Superior temporal gyrus (tissue), 1 donor: ENCODE results near the gene CCDC34.

Source experiments
- DNase-seq: peaks from one replicate; pipeline ENCODE4 v3.0.0-alpha.2; 2016; ENCODE audit errors: extremely low spot score

CCDC34 gene

DNA sequence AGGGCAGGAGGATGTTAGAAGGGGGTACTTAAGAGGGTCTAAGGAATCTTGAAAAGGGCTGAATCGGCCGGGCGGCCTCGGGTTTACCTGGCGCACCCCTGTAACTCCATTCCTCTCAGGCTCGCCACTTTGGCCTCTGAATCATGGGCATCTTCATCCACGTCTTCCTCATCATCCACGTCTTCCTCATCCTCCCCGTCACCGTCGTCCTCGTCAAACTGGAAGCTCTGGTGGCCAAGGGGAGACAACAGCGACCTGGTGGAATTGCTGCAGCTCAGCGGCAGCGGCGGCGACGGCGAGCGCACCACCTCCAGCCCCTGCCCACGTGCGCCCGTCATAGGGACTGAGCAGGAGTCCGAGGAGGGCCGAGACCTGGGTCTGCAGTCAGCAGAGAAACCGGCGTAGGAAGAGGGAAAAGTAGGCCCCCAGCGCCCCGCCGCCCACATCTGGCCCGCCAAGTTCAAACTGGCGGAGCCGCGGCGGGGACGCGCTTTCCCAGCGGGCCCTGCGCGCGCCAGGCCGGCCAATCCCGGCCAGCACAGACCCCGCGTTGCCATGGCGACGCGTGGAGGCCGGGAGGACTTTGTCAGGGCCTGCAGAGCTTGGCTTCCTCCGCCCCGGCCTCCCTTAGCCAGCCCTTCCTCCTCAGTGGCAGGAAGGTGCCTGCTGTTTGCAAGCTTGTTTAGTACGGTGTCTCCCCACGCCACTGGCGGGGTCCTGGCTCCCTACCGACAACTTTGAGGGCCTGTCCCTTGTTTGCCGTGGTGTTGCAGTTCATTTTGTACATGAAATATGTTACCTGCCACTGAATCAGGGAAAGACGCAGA lies at the start of gene CCDC34:
Gene CCDC34, minus strand, starts transcription at position 467 of the 827 bp plus-strand sequence. Its CDS starts 21 bp downstream, at position 446.
- DNase-seq: peak; percentile 87

DNA sequence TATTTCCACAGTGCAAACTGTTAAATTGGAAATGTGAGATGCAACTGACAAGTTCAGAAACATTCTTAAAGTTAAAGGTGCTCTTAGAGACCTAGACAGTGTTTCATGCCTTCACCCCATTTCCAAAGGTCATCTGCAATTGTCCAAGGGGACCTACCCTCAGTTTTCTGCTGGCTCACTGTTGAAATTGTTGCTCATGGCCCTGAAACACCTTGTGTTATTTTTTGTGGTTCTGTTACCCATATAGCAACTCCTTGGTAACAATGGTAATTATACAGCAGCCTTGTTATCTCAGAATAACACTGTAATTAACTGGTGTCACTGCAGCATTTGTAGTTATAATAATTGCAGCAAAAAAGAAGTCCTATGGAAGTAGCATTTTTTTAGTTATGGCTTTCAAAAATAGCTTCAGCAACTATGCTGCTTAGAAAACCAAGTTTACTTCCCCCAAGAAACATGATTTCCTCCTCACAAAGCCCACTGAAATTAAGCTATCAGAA lies 49.2 kb upstream of the CCDC34 start:
- DNase-seq: no peak

DNA sequence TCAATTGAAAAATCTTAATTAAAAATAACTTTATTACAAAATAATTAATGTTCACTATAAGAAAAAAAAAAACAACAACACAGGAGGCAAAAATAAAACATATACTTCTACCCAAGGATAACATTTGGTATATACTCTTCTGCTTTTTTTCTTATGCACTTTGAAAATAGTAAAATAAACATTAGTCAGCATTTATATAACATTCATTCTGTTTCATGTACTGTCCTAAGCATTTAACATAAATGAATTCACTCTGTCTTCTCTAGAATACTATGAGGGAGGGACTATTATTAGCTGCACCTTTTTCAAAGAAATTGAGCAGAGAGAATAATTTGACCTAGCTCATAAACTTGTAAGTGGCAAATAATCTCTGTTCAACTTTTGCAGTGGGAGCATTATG lies 48.3 kb upstream of the CCDC34 start:
- DNase-seq: no peak

DNA sequence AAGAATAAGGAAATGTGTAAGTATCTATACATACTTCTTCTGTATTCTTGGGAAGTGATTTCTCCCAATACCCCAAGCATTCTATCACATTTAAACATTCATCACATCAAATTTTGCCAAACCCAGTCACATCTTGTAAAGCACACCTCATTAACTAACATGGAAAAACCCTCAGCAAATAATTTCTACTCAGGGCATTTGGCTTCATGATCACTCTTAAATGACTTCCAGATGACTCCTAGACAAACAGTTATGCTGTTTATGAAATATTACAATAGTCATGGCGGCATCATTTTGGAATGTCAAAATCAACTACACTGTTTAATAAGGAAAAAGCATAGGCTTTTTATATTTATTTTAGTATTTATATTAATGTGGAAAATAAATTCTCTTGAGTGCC lies 47.3 kb upstream of the CCDC34 start:
- no peak for DNase-seq

DNA sequence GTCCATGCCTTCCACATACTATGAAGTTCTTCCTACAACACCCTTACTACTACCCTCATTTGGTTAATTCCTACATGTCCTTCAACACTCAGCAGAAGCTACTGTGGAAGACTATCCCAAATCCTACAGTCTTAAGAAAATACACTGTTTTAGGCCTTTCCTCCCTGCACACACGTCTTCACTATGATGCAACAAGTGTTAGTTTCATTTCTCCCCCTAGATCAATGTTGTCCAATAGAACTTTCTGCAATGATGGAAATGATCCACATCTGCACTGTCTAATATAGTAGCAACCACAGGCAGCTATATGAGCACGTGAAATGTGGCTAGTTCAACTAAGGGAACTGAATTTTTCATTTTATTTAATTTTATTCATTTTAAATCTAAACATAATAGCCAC lies 46.7 kb upstream of the CCDC34 start:
- DNase-seq: no peak

- no peak for DNase-seq
Observed at GRCh38 chr11:27409049-27409448, 46.0 kb upstream of the CCDC34 start.

DNA sequence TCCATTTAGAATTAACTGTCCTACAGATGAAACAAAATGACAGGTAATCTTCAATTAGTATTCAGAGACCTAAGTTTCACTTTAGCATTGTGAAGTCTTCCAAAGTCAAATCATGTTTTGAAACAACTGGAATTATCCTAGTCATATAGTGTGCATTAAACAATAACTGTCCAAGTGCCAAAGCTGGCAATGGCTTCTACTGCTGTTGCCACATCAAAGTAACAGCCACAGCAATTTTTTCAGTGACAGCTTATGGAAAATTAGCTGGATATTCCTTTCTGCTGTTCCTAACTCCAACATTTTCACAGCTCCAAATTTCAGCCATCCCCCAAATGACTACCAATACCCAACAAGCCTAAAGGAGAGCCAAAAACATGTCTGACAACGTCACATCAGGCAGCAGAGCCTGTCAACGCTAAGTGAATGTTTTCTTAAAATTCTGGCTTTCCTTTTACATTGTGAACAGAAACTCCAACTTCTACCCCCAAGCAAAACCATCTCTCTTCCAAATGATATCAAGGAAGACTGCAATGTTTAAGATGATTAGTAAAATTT lies 45.3 kb upstream of the CCDC34 start:
- no peak for DNase-seq

GRCh38 chr11:27406498-27407354 lies 43.7 kb upstream of the CCDC34 start:
- DNase-seq: no peak

- no peak for DNase-seq
Observed at GRCh38 chr11:27405134-27405533, 42.1 kb upstream of the CCDC34 start.

DNA sequence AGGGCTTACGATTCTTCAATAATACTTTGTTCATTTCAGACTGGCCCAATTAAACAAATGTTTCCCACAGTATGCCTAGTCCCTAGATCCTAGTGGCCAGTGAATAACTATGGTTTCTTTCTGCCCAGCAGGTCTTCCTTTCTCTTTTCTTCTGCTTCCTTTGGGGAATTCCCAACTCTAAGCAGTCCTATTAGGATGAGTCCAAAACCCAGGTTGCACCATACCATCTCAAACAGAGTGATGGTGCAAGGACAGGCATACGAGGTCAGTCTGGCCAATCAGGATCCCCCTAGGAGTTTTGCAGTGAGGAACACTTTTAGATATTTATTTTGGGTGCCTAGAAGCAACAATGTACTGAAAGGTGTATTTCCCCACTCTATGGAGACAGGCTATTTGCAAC lies 41.4 kb upstream of the CCDC34 start:
- DNase-seq: no peak

DNA sequence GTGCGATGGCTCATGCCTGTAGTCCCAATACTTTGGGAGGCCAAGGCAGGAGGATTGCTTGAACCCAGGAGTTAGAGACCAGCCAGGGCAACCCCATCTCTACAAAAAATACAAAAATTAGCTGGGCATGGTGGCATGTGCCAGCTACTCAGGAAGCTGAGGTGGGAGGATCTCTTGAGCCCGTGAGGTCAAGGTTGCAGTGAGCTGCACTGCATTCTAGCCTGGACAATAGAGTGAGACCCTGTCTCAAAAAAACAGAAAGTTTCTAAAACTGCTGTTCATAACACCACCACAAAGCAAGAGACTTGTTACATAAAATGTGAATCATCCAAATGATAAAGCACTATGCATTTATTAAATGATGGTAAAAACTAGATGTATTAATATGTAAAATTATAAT lies 40.2 kb upstream of the CCDC34 start:
- DNase-seq: no peak

DNA sequence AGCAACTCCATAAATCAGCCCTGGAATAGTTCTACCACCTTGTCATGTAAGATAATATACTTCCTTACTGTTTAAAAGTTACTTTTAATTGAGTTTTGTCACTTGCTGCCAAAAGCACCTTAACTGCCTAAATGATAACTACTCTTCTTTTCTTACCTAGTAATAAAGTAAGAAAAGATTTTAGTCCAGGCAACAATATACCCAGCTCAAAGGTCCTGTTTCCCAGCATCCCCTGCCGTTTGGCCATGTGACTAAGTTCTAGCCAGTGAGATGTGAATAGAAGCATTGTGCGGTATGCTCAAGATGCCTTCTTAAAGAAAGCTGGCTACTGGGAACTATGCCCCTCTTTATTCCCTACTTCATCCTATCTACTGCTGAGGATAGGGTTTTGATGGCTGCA lies 39.4 kb upstream of the CCDC34 start:
- no peak for DNase-seq

GRCh38 chr11:27401833-27402316 lies 38.9 kb upstream of the CCDC34 start:
- no peak for DNase-seq

- DNase-seq: no peak
Observed at GRCh38 chr11:27401280-27401832, 38.3 kb upstream of the CCDC34 start.

DNA sequence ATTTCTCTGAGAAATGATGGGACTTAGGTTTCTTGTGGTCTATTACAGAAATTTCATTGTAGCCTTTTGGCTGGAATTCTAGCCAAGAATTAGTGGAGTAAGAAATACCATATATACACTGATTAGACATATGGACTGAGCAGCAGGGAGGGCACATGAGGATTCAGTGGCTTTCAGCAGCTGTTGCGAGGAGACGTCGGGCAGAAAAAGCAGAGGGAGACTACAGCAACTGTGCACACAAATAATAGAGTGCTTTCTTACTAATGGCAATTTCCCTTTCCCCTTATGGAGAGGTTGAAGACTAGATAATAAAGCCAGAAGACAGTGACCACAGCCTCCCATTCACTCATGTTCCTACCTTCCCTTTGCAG lies 35.4 kb upstream of the CCDC34 start:
- DNase-seq: no peak

- no peak for DNase-seq
Observed at GRCh38 chr11:27397624-27398399, 34.8 kb upstream of the CCDC34 start.

DNA sequence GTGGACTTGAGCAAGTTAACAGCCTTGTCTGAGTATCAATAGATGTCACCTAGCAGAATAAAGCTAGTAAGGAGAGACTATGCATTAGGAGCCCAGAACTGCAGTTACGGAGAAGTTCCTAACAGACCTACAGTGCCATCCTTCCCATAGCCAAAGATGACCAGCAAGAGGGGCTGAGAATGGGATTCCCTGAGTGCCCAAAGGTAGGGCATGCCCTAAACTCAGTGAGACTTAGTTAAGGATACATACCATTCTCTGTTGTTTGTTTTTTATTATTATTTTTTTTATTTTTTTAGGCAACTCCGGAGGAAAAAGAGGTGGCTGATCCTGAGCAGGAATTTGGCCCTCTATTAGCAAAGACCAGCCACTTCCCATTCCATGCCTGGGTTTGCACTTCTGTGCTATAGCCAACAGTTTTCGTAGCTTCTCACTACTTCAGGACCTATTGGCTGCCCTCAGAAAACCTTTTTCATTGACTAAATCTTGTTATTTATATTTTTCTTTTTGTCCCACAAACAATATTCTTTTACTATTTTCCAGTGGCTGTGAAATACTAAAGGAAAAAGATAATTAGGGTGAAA lies 33.3 kb upstream of the CCDC34 start:
- DNase-seq: no peak

DNA sequence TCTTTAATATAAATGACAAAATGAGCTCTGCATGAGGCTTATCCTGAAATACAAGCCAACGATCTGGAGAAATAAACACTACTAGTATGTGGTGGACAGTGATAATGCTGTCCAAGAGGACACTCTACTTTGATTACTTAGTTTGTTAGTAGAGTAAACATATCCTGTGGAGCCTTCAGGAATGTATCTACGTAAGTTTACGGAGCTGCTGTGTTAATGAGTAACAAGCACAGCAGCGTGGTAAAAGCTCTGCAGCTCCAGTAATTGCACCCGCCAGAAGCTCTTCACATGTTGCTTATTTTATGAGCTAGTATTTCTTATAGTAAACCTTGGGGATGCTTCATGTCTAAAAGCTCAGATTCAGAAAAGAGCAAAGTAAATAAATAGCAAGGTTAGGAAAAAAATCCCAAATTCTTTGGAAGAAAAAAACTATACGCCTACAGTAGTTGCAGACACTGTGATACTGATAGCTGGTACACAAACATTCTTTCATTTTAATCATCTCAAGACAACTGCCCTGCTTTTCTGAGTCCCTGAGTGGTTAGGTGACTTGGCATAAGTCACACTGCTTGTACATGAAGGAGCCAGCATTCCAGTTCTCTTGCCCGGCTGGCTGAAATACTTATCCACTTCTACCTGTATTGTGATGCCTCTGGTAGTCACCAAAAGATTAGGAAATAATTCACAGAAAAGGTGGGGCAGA lies 32.7 kb upstream of the CCDC34 start:
- no peak for DNase-seq

DNA sequence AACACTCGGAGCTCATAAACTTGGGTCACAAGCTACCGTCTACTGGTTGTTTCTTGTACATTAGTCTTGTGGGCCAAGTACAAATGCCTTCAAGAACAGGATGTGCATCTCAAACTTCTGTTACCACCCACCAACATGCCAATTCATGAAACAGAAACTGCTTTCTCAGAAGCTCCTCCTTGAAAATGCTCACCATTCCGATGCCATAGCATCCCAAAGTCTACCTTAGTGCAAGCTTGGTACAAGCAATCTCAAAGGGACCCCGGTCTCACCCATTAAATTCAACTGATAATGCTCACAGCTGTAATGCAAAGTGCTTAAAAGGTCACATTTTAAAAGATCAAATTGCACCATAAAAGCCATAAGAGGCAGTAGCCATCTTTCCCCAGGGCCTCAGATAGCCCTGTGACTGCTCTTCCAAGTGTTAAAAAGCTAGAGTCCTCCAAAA lies 31.8 kb upstream of the CCDC34 start:
- no peak for DNase-seq
